GM12875 (cell line): ENCODE measurements around the gene NOTCH3.

Experiments used
- H3K4me3 ChIP-seq: one replicate; pipeline ENCODE4 v1.5.1; 2011; ENCODE audit warnings: low read depth, low read length, control low read depth
- CTCF ChIP-seq: IDR thresholded peaks from 2 replicates; pipeline ENCODE4 v1.5.1; 2011; ENCODE audit warnings: low read depth, mild to moderate bottlenecking, control low read depth, inconsistent platforms, low read length, moderate library complexity, borderline replicate concordance; ENCODE audit not compliant: insufficient read depth

The NOTCH3 gene

GRCh38 chr19:15141143-15141542 is 59.7 kb downstream of the NOTCH3 start:
- H3K4me3 ChIP-seq = no peak overlapping the region
- no peak for TF ChIP-seq CTCF

- TF ChIP-seq CTCF = no peak
- no peak overlapping the region for H3K4me3 ChIP-seq
These were observed 62.4 kb downstream of the NOTCH3 start for GRCh38 chr19:15138427-15138826.

GRCh38 chr19:15137777-15138176 is 63.0 kb downstream of the NOTCH3 start:
- no peak overlapping the region for H3K4me3 ChIP-seq
- no peak for TF ChIP-seq CTCF

GRCh38 chr19:15136234-15136954 is 64.4 kb downstream of the NOTCH3 start:
- TF ChIP-seq CTCF = no peak
- H3K4me3 ChIP-seq = no peak overlapping the region

- no peak for TF ChIP-seq CTCF
- no peak overlapping the region for H3K4me3 ChIP-seq
These were observed 70.8 kb downstream of the NOTCH3 start for GRCh38 chr19:15129856-15130585.

GRCh38 chr19:15128162-15128770 is 72.5 kb downstream of the NOTCH3 start:
- no peak for TF ChIP-seq CTCF
- no peak overlapping the region for H3K4me3 ChIP-seq
